ENCODE measurements around the gene ZNF804A.
"Not testable (repeated sequence)": the region's sequence is repeated elsewhere in the genome, so short reads cannot be mapped to it uniquely, and the experiment has no call there.

Gene ZNF804A

DNA sequence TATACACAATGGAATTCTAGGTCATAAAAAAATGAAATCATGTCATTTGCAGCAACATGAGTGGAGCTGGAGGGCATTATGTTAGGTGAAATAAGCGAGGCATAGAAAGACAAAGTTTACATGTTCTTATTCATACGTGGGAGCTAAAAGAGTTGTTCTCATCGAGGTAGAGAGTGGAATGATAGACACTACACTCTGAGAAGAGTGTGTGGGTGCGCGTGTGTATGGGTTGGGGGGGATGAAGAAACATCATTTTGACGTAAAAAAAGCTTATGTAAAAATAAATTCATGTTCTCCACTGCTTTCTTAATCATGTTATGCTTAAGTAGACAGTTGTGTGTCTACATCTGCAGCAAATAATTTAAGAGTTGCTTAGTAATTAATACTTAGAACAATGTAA, 123.6 kb downstream of the ZNF804A start:
- no peak for DNase-seq (ENCODE audit: low read depth in 2 of 2)

DNA sequence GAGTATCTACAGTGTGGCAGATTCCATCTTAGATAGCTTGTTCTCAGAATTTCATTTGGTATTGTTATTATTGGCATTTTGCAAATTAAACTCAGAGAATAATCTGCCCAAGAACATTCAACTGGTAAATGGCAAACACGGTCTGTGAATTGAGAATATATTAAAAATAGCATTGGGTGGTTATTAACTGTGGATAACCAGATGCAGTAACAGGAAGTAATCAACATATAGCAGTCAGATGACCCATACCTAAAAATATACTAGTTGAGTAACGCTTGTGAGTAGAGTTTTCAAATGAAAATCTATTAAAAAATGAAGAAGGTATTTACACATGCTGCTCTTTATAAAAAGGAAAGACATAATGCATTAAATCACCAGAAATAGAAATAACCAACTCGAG, 129.5 kb downstream of the ZNF804A start:
- no peak for DNase-seq (ENCODE audit: low read depth in 2 of 2)

DNA sequence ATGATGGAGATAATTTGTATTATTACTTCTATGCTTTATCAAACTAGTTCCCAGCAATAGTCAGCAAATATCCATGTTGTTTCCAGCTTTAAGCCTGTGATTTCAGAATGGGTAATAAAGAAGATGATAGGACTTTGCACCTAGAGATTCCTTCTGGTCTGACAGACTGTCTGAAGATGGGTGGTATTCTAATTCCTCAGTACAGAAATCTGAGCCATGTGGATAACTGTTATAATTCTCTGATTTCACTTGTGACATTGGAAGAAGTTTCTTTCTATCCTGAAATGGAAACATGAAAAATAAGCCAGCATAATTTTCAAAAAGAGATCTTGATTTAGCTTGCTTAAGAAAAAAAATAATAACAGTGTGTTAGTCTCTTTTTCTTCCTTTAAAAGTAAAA, 130.1 kb downstream of the ZNF804A start:
- no peak for DNase-seq (ENCODE audit: low read depth in 2 of 2)

DNA sequence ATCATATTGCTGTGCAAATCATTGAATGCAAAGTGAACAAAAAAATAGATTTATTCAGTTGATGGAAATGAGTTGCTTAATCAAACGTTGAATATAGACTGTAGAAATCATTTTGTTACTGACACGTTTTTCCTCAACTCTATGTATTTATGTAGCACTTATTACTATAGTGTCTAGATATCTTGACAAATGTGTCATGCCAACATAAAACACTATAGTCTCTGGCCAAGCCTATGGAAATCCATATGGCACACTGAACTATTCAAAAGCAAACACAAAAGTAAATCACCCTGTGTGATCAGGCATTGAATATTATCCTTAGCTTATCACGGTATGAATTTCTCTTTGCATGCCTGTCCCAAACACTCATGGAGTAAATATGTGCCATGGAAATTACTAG, 131.3 kb downstream of the ZNF804A start:
- DNase-seq (ENCODE audit: low read depth in 2 of 2) = no peak

DNA sequence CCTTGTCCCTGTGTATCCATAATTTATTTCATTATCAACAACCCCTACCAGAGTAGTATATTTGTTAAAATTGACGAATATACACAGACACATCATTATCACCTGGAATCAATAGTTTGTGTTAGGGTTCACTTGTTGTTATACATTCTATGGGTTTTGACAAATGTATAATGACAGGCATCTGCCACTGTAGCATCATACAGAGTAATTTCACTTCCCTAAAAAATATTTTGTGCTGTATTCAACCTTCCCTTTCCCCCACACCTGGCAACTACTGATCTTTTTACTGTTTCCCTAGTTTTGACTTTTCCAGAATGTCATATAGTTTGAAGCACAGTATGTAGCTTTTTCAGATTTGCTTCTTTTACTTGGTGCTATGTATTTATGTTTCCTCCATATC, 132.0 kb downstream of the ZNF804A start:
- DNase-seq (ENCODE audit: low read depth in 2 of 2) = no peak

DNA sequence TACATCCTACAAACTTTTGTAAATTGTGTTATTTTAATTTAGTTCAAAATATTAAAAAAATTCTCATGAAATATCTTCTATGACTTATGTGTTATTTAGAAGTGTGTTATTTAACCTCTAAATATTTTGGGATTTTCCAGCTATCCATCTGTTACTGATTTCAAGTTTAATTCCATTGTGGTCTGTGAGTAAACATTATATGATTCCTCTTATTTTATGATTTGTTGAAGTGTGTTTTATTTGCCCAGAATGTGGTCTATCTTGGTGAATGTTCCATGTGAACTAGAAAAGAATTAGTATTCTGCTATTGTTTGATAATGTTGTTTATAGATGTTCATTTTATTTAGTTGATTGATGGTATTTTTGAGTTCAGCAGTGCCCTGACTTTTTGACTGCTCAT, 136.0 kb downstream of the ZNF804A start:
- DNase-seq (ENCODE audit: low read depth in 2 of 2) = no peak

DNA sequence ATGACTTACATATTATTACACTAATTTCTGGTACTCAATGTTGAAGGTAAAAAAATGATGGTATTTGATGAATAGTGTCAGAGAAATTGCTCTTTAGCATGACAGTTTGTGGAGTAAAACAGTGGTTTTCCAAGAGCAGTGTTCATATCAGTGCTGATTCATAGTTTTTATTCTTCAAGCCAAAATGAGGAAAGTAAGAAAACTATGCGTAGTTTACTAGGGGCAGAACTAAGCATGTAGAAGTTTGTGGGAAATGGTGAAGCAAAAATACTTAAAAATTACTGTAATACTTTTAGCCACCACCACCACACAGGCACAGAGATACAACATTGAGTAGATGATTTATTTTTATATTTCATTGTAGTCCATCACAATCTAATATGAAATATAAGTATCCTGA, 137.3 kb downstream of the ZNF804A start:
- no peak for DNase-seq (ENCODE audit: low read depth in 2 of 2)

DNA sequence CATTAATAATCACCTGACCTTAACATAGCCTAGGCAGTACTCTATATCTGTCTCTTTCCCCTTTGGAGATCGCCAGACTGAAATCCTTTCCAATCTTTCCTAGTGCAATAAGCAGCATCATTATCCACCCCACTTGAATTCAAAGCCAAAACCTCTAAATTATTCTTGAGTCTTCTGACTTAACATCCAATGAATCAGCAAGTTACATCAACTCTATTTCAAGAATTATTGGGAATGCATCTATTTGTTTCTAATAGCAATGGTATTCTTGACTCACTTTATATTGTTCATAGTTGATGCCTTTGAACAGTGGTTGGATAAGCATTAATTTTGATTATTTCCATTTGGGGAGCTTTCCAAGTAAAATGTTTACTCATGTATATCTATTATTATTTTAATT, 144.8 kb downstream of the ZNF804A start:
- DNase-seq (ENCODE audit: low read depth in 2 of 2) = no peak

DNA sequence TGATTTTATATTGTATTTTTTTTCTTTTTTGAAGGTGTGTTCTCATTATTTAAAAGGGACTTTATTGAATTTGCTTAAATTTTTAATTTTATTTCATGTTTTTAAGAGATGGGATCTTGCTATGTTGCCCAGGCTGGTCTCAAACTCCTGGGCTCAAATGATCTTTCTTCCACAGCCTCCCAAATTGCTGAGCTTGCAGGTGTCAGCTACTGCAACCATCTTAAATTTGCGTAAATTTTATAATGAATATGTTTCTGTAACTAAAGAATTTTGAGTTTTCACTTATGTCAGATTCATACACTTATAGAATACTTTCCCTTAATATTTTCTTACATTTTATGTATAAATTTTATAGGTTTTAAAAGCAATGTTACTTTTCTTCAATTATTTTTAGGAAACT, 157.8 kb downstream of the ZNF804A start:
- no peak for DNase-seq (ENCODE audit: low read depth in 2 of 2)

DNA sequence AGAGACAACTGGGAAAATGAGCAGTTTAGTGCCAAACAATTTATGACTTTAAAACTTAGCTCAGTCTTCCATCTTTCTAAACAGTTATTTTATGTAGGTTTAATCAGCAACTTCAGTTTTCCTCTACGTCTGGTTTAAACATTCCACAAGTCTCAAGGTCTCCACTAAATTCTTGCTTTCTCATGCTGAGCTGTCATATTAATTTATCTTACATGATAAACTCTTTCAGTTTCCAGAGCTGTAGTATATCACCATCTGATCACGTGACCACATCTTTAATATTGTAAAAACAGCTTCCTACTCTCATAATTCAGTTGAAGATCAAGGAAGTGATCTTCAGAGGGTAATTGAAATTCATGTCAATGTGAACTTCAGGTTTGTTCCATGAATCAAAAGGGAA, 158.6 kb downstream of the ZNF804A start:
- no peak for DNase-seq (ENCODE audit: low read depth in 2 of 2)

DNA sequence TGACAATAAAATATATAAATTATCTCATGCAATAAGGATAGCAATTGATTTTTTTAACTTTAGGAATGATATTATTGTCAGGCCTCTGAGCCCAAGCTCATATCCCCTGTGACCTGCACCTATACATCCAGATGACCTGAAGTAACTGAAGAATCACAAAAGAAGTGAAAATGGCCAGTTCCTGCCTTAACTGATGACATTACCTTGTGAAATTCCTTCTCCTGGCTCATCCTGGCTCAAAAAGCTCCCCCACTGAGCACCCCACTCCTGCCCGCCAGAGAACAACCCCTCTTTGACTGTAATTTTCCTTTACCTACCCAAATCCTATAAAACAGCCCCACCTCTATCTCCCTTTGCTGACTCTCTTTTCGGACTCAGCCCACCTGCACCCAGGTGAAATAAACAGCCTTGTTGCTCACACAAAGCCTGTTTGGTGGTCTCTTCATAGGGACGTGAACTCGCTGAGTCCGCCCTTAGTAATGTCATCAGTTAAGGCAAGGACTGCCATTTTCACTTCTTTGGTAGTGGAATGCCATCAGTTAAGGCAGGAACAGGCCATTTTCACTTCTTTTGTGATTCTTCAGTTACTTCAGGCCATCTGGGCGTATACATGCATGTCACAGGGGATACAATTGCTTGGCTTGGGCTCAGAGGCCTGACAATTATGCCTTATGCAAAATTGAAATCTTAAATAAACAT, 161.4 kb downstream of the ZNF804A start:
- not testable (repeated sequence) for DNase-seq (ENCODE audit: low read depth in 2 of 2)

DNA sequence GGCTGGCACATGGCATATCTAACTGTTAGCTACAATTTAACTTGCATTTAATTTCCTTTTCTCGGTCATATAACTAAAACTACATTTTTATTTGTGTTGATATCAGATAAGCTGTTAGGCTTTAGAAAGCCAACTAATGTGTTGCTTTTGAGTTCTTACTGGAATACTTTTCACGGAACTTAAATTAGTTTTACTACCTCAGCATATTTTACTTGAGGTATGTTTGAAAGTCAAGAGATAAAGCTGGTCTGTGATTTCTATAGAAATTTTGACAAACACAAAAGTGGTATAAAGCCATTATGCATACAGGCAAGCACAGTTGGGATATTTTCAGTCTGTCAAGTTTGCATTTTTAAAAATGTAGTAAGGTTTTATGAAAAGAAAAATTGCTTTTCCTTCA, 162.6 kb downstream of the ZNF804A start:
- no peak for DNase-seq (ENCODE audit: low read depth in 2 of 2)

DNA sequence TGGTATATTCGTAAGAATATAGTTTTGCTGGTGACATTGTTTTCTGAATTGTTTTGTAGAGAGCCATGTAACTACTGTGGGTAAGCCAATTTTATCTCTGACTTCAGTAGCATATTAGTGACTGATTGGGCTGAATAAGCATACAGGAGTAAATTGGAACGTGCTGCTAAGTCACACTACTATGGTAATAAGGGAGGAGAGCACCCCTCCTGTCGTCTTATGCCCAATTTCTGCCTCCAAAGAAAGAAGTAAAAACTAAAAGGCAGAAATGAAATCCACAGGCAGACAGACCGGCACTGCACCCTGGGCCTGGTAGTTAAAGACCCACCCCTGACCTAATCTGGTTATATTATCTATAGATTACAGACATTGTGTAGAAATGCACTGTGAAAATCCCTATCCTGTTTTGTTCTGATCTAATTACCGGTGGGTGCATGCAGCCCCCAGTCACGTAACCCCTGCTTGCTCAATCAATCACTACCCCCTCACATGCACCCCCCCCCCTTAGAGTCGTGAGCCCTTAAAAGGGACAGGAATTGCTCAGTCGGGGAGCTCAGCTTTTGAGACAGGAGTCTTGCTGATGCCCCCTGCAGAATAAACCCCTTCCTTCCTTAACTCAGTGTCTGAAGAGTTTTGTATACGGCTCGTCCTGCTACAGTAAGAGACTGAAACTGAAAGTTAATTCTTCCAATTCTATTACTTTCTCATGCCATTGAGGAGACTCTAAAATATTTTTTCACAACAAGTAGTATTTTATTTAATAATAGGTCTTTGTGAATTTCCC, 167.0 kb downstream of the ZNF804A start:
- DNase-seq (ENCODE audit: low read depth in 2 of 2) = no peak

DNA sequence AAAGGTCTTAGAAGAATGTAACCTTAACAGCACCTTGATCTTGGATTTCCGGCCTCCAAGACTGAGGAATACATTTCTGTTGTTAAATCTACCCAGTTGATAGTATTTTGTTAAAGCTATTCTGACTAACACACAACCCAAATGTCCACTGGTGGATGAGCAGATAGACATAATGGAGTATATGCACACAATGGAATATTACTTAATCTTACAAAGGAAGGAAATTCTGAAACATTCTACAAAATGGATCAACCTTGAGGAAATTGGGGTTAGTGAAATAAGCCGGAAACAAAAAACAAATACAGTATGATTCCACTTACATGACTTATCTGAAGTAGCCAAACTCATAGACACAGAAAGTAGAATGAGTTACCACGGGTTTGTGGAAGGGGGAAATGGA, 168.7 kb downstream of the ZNF804A start:
- DNase-seq (ENCODE audit: low read depth in 2 of 2) = no peak

DNA sequence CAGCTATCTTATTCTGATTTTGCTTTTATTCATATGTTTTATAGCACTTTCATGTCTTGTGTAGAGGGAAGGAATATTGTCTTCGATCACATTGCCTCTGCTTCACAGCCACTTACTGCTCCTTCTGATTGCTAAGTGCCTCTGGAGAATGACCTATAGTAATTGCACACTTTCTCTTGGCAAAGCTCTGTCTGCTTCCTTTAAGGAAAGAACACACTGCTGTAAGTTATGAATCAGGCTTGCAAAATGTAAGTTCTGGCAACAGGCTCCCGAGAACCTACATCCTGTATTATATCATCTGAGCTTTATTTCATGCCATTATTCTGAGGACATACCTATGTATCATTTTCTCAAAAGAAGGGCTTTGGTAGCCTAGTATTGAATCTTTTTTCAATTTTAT, 170.7 kb downstream of the ZNF804A start:
- DNase-seq (ENCODE audit: low read depth in 2 of 2) = no peak

DNA sequence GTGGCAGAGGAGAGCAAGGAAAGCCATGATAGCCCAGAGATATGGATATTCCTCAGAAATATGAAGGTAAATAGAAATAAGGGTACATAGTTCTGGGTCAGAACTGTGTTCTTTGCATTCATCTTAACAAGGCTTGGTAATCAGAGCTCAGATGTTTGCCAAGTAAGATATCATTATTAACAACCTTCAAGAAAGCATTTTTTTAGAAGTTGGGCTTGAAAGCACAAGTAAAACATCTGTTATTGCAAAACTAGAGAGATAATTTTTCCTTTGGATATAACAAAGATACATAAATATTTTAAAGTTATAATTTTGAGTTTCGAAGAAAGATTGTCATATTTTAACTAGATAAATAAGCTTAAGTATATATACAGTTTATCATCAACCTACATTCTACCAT, 171.4 kb downstream of the ZNF804A start:
- DNase-seq (ENCODE audit: low read depth in 2 of 2) = no peak

DNA sequence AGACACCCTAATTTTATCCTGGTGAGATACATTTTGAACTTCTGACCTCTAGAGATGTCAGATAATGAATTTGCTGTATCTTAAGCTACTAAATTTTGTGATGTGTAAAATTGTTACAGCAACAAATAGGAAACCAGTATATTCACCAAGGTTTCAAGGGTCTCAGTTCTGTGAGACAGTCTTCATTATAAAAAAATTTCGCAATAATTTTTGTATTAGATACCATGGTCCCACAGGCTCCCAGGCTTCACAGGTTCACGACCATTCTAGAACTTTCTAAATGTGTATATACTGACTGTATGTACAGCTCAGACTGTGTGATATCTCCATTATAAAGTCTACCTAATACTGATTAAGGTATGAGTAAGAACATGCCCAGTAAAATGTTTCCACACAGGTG, 181.4 kb downstream of the ZNF804A start:
- DNase-seq (ENCODE audit: low read depth in 2 of 2) = no peak

DNA sequence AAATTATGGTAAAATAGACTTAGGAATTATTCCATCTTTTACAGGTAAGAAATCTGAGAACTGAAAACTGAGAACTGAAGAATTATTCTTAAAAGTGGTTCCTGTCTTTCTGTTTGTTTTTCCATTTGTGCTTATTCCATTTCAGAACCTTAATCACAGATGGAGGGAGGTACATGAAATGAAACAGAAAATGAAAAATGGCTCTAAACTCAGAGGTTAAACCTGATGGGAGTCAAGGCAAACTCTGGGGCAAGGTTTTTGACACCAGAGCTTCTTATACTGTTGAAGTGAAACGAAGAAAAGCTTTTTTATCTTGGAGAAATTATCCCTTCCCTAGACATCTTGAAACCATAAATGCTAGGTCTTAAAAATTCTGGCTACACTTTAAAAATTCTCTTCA, 182.1 kb downstream of the ZNF804A start:
- no peak for DNase-seq (ENCODE audit: low read depth in 2 of 2)

DNA sequence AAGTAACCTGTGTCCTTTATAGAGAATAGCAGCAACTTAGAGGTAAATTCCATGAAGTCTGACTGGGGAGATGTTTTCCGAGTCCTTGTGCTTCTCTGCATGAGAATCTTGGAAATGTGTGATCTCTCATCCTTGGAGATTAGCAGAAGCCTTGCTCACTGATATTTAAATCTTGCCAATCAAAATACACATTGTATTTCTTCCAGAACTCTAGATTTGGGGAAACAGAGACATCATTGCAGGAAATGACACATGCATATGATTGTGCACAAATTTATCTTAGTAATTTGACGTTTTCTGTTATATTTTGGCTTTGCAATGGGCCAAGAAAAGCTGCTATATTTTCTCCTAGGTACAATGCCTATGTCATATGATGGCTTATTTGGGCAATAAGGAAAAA, 182.6 kb downstream of the ZNF804A start:
- no peak for DNase-seq (ENCODE audit: low read depth in 2 of 2)

DNA sequence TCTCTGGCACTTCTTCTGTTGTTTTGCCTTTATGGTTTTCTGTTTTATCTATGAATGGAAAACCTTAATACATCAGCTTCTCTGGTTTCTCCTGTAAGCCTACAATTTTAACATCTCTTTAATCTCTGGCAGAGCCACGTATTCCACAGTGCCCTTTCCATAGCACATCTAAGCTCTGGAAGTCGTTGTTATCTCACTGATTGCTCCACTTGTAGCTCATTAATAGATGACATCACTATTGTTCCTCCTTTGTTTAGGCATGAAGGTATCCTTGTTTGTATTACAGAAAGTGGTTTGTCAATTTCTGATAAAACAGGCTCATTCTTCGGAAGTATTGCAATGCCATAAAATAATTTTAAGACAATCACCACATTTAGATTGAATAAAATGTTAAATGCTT, 185.2 kb downstream of the ZNF804A start:
- no peak for DNase-seq (ENCODE audit: low read depth in 2 of 2)

DNA sequence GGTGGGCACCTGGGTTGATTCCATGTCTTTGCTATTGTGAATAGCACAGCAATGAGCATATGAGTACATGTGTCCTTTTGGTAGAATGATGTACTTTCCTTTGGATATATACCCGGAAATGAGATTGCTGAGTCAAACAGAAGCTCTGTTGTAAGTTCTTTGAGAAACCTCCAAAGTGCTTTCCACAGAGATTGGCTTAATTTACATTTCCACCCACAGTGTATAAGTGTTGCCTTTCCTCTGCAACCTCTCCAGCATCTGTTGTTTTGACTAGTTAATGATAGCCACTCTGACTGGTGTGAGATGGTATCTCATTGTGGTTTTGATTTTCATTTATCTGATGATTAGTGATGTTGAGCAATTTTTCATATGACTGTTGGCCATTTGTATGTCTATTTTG, 194.8 kb downstream of the ZNF804A start:
- DNase-seq (ENCODE audit: low read depth in 2 of 2) = no peak

DNA sequence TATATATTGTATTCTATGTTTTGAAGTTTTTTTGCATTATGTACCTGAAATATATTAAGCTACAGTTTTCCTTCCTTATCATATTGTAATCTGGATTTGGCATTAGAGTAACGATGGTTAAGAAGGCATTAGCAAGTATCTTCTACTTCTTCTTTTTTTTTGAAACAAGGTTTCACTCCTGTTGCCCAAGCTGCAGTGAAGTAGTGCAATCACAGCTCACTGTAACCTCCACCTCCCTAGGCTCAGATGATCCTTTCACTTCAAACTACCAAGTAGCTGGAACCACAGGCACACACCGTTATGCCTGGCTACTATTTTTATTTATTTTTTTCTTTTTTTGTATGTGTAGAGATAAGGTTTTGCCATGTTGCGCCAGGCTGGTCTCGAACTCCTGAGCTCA, 201.1 kb downstream of the ZNF804A start:
- no peak for DNase-seq (ENCODE audit: low read depth in 2 of 2)

DNA sequence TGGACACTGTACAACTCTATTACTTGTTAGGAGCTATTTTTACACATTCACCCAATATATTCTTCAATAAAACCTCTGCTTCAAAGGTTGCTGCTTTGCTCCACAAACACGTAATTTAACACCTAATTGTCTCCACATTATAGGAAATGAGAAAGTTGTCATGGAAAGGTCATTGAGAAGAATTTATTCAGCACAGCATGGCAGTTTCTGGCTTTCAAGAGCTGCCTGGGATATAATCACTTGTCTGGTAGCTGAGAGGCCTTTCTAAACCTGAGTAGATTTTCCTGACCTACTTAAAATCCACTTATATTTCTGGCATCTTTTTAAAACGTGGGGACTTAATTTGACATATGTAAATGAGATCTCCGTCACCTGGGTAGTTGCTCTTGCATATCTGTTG, 216.1 kb downstream of the ZNF804A start:
- no peak for DNase-seq (ENCODE audit: low read depth in 2 of 2)

DNA sequence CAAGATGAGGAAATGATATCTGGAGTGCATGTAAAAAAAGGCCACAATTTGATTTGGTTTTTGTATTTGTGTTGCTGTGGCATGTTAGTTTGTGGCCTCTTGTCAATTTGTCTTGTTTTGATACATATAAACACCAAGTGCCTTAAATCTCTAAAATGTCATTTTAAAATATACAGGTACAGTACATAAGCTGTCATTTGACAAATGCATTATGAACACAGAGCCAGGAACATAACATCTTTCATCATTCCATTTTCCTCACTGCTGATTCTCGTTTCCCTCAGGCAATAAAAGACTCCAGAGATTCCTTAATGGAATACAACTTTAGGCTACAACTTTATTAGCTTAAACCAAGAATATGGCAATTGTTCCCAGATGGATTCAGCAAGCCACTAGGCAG, 217.5 kb downstream of the ZNF804A start:
- no peak for DNase-seq (ENCODE audit: low read depth in 2 of 2)

Data from stimulated activated CD4-positive, alpha-beta T cell treated with anti-CD3 and anti-CD28 coated beads, Interleukin-4, amount 100 ng/mL, for 48 hours (primary cell).